B cell (primary cell): ENCODE data around the gene SULT2B1. TPM values are rescaled to one million over a fixed set of nuclear protein-coding genes. Genes with fewer than 3 reads are reported as not detected.

Experiments used
- ATAC-seq: fragments of 200-7000 bp; cut with Tn5 transposase; one replicate; pipeline ENCODE4 v1.10.0; 2021; ENCODE audit warnings: low read depth, mild to moderate bottlenecking, moderate number of reproducible peaks, moderate library complexity
- CTCF ChIA-PET: fragments of 350-600 bp; sonication (Branson Sonifier 250); formaldehyde crosslinking; loops from one replicate; lab custom pipeline; 2021; ENCODE audit warnings: antibody characterized with exemption, inconsistent platforms; lab: Charles Lee
- POLR2A ChIA-PET: fragments of 350-600 bp; sonication (Branson Sonifier 250); formaldehyde crosslinking; loops from one replicate; lab custom pipeline; 2021; ENCODE audit warnings: antibody characterized with exemption; lab: Charles Lee
- DNase-seq: peaks from one replicate; pipeline ENCODE4 v3.0.0; 2013
- H2AFZ ChIP-seq: 2 replicates; pipeline ENCODE4 v1.6.1; 2012; ENCODE audit warnings: mild to moderate bottlenecking, low read depth, low read length; ENCODE audit not compliant: insufficient read depth, poor library complexity, severe bottlenecking
- H3K27ac ChIP-seq, 2 donors: 1 replicate in 1 of 2; 2 replicates in 1 of 2; pipeline ENCODE4 v1.5.1; 2012 to 2013; ENCODE audit warnings: low read length in 2 of 2, mild to moderate bottlenecking in 2 of 2, moderate library complexity in 1 of 2
- H3K27me3 ChIP-seq, 4 experiments: fragments of 200-600 bp in 1 of 4; sonication (generic) in 1 of 4; replicated peaks in 1 of 4; 1 replicate in 2 of 4; 2 replicates in 2 of 4; pipeline versions ENCODE4 v1.6.1 to v1.7.0; 2013 to 2016; ENCODE audit warnings: low read length in 3 of 4, mild to moderate bottlenecking in 2 of 4, mixed read lengths in 1 of 4, moderate library complexity in 1 of 4; ENCODE audit not compliant: insufficient read depth in 4 of 4, control insufficient read depth in 3 of 4; ENCODE audit errors: control extremely low read depth in 1 of 4
- H3K36me3 ChIP-seq, 2 experiments: replicated peaks in 1 of 2; 1 replicate in 1 of 2; 2 replicates in 1 of 2; pipeline versions ENCODE4 v1.6.1 to v1.7.1; 2013; ENCODE audit warnings: low read length in 1 of 2; ENCODE audit not compliant: insufficient read depth in 2 of 2, control insufficient read depth in 1 of 2; ENCODE audit errors: control extremely low read depth in 1 of 2, extremely low read depth in 1 of 2
- H3K4me1 ChIP-seq, 2 donors: fragments of 200-600 bp in 1 of 2; sonication (generic) in 1 of 2; 1 replicate in 1 of 2; 2 replicates in 1 of 2; pipeline versions ENCODE4 v1.5.1 to v1.6.1; 2013 to 2017; ENCODE audit warnings: low read length in 2 of 2; ENCODE audit not compliant: control insufficient read depth in 2 of 2, insufficient read depth in 2 of 2
- H3K4me2 ChIP-seq: replicated peaks from 2 replicates; pipeline ENCODE3; 2012; ENCODE audit warnings: mild to moderate bottlenecking, low read depth, low read length; ENCODE audit not compliant: poor library complexity, severe bottlenecking
- H3K4me3 ChIP-seq, 5 experiments: fragments of 200-600 bp in 1 of 5; sonication (generic) in 1 of 5; 1 replicate in 3 of 5; 2 replicates in 2 of 5; pipeline versions ENCODE4 v1.5.1 to v1.7.0; 2011 to 2016; ENCODE audit warnings: low read length in 4 of 5, mild to moderate bottlenecking in 4 of 5, low read depth in 2 of 5, control low read depth in 1 of 5, moderate library complexity in 1 of 5; ENCODE audit not compliant: insufficient read depth in 1 of 5; ENCODE audit errors: control extremely low read depth in 1 of 5, extremely low read depth in 1 of 5
- H3K79me2 ChIP-seq: fragments of 200-600 bp; sonication (generic); one replicate; pipeline ENCODE4 v1.6.0; 2016; ENCODE audit warnings: low read length; ENCODE audit not compliant: control insufficient read depth, insufficient read depth
- H3K9ac ChIP-seq: fragments of 200-600 bp; sonication (generic); 2 replicates; pipeline ENCODE4 v1.6.1; 2017; ENCODE audit warnings: mild to moderate bottlenecking, low read length, moderate library complexity
- H3K9me3 ChIP-seq, 3 donors: one replicate each; pipeline versions ENCODE4 v1.6.1 to v1.7.1; 2013; ENCODE audit warnings: low read length in 2 of 3; ENCODE audit not compliant: control insufficient read depth in 2 of 3, insufficient read depth in 1 of 3; ENCODE audit errors: control extremely low read depth in 1 of 3
- H4K20me1 ChIP-seq: 2 replicates; pipeline ENCODE4 v1.6.0; 2012; ENCODE audit warnings: mild to moderate bottlenecking, low read length; ENCODE audit not compliant: insufficient read depth, control insufficient read depth, poor library complexity, severe bottlenecking
- H3K27ac Mint-ChIP-seq: one replicate; pipeline ENCODE4 v1.8.0; 2021; ENCODE audit warnings: mixed read lengths
- H3K27me3 Mint-ChIP-seq: one replicate; pipeline ENCODE4 v1.8.0; 2021; ENCODE audit warnings: mixed read lengths
- H3K4me1 Mint-ChIP-seq: one replicate; pipeline ENCODE4 v1.8.0; 2021; ENCODE audit warnings: mixed read lengths
- H3K4me3 Mint-ChIP-seq: one replicate; pipeline ENCODE4 v1.8.0; 2021; ENCODE audit warnings: mixed read lengths
- H3K9me3 Mint-ChIP-seq: one replicate; pipeline ENCODE4 v1.8.0; 2022; ENCODE audit warnings: mixed read lengths; ENCODE audit not compliant: insufficient read depth
- EZH2 ChIP-seq: IDR thresholded peaks from 2 replicates; pipeline ENCODE4 v1.6.1; 2012; ENCODE audit warnings: borderline replicate concordance, low read depth, mild to moderate bottlenecking, moderate library complexity, low read length; ENCODE audit not compliant: insufficient read depth, poor library complexity, severe bottlenecking
- WGBS: methylation state at CpG from one replicate; pipeline ENCODE4 v1.1.5; 2013; ENCODE audit warnings: missing lambda C conversion rate; ENCODE audit not compliant: insufficient coverage; 5-methylcytosine and 5-hydroxymethylcytosine counted together
- intact Hi-C: fragments of 100-400 bp; cut with micrococcal nuclease; formaldehyde crosslinking; loops from one replicate; pipeline ENCODE4 v1.10.0; 2022
- polyA plus RNA-seq: library from polyadenylated mRNA; depleted of rRNA; stranded (reverse); fragments of >200 nt; gene quantifications from 2 replicates; pipeline ENCODE4 v1.2.3, GENCODE V29; 2012
- total RNA-seq, 2 donors: library from RNA; stranded (reverse); fragments of 120-200 nt in 1 of 2; gene quantifications; 1 replicate in 1 of 2; 2 replicates in 1 of 2; pipeline versions ENCODE4 v1.2.3 to v1.2.4, GENCODE V29; 2013 to 2022
- TF ChIP-seq, protein P1 (sequence below): fragments of 200-600 bp; IDR thresholded peaks from one replicate; pipeline ENCODE4 v1.8.0; 2022; ENCODE audit warnings: antibody characterized with exemption, mild to moderate bottlenecking

Gene SULT2B1
- total and polyA plus RNA-seq, 2 donors (not counting 1 experiment from before 2014, with no cell fraction given), result not detected

DNA sequence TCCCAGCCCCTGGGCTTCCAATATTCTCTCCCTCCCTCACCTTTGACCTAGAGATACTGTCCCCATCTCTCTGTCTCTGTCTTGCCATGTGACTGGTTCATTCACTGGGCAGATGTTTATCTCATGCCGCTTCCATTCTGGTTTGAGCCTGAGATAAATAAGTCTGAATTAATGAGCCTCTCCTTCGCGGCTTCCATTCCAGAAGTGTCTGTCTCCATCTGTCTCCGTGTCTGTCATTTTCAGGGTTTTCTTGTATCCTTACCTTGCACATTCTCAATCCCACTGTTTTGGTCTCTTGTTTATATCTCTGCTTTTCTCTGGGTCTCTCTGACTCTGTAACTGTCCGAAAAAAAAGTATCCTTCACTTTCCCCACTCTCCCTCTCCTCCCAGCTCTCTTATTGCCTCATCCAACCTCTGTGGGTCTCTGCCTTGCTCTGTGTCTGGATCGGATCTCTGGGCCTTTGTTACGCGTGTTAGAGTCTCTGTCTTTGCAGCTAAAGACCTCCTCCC lies 71.6 kb downstream of the SULT2B1 start:
- CTCF ChIA-PET, result interaction anchor here (1.0 to 2.1 kb wide), 4 partner anchors 11 to 33 kb away, joined by 3 to 6 read pairs (median 4); no protein-coding TSS in a partner anchor
- Histone ChIP-seq H3K36me3 (peaks cover 0 to 10% of the 10 kb centered on the region in 2 experiments), H3K9ac (peak overlapping the region; percentile 54), H3K27me3 (no peaks in the 10 kb centered on the region), H3K4me3 (peak overlapping the region in 4 of 5 experiments; percentile 11 to 60 (median 48)), H4K20me1 (peaks cover 9% of the 10 kb centered on the region), H3K27ac (peak overlapping the region; percentile 9 to 48), H3K4me2 (peak overlapping the region; percentile 84), H2AFZ (peak overlapping the region; percentile 61), H3K4me1 (peaks cover 19 to 30% of the 10 kb centered on the region in 2 donors), H3K79me2 (peaks cover 4% of the 10 kb centered on the region), H3K9me3 (no peaks in the 10 kb centered on the region)
- peaks cover 42% of the 10 kb centered on the region for H3K4me1 Mint-ChIP-seq
- H3K4me3 Mint-ChIP-seq, result peak overlapping the region; percentile 78
- 54% methylated on average over 8 of the region's 8 CpGs for WGBS
- H3K9me3 Mint-ChIP-seq, result no peaks in the 10 kb centered on the region
- DNase-seq (no peak), ATAC-seq (no peak)
- no peaks in the 10 kb centered on the region for H3K27me3 Mint-ChIP-seq
- H3K27ac Mint-ChIP-seq, result peak overlapping the region; percentile 84
- TF ChIP-seq, protein P1, sequence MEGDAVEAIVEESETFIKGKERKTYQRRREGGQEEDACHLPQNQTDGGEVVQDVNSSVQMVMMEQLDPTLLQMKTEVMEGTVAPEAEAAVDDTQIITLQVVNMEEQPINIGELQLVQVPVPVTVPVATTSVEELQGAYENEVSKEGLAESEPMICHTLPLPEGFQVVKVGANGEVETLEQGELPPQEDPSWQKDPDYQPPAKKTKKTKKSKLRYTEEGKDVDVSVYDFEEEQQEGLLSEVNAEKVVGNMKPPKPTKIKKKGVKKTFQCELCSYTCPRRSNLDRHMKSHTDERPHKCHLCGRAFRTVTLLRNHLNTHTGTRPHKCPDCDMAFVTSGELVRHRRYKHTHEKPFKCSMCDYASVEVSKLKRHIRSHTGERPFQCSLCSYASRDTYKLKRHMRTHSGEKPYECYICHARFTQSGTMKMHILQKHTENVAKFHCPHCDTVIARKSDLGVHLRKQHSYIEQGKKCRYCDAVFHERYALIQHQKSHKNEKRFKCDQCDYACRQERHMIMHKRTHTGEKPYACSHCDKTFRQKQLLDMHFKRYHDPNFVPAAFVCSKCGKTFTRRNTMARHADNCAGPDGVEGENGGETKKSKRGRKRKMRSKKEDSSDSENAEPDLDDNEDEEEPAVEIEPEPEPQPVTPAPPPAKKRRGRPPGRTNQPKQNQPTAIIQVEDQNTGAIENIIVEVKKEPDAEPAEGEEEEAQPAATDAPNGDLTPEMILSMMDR, result no peak
- no peak for TF ChIP-seq EZH2
- POLR2A ChIA-PET, result interaction anchor here (0.6 to 1.9 kb wide), 6 partner anchors 10 to 1305 kb away, joined by 4 to 12 read pairs (median 8); partner anchors contain the start of genes ATF5, CA11, DBP and NUP62
- intact Hi-C loops, result loop anchor here (1.0 kb wide), 2 partner anchors 14 to 453 kb away; partner anchors contain the start of genes DBP, LIG1 and ZSWIM9
